Measurements from ENCODE around the gene UBA6. TPM values are rescaled to one million over a fixed set of nuclear protein-coding genes. Genes with fewer than 3 reads are reported as not detected.

Gene UBA6
- polyA plus RNA-seq, 1 of the 3 experiments (the other 2 are of a cell fraction), result 51.0 TPM

GRCh38 chr4:67684839-67685531, 16.0 kb downstream of the UBA6 start:
- no peak for DNase-seq
- H3K9me3 ChIP-seq, result no peaks in the 10 kb centered on the region

GRCh38 chr4:67682266-67682665, 18.7 kb downstream of the UBA6 start:
- Histone ChIP-seq H3K9ac (no peak overlapping the region), H2AFZ (ENCODE audit: low read depth) (no peak overlapping the region), H3K4me2 (no peak overlapping the region), H3K4me3 (ENCODE audit: low read depth in 2 of 2, low read length in 1 of 2) (no peak overlapping the region), H3K9me2 (no peaks in the 10 kb centered on the region), H4K20me1 (ENCODE audit: insufficient read depth) (0 out of 2 replicates have a peak, but pooled peaks cover 3% of the 10 kb centered on the region), H3K27me3 (ENCODE audit: insufficient read depth) (no peaks in the 10 kb centered on the region), H3K27ac (ENCODE audit: low read depth in 2 of 2, low read length in 1 of 2) (no peak overlapping the region), H3K4me1 (ENCODE audit: control insufficient read depth in 1 of 2, insufficient read depth in 2 of 2, low read depth in 1 of 2, low read length in 1 of 2) (peaks cover 0 to 4% of the 10 kb centered on the region in 2 experiments; a peak in 1 of 4 replicates), H3K36me3 (replicated peaks in 1 of 2; ENCODE audit: control insufficient read depth in 1 of 2, insufficient read depth in 2 of 2, low read length in 1 of 2) (peaks cover 55 to 64% of the 10 kb centered on the region in 2 experiments), H3K79me2 (ENCODE audit: insufficient read depth) (peaks cover 75% of the 10 kb centered on the region), H3K9me3 (no peaks in the 10 kb centered on the region), H3F3A (replicated peaks; ENCODE audit: insufficient read depth) (peaks cover 6% of the 10 kb centered on the region)
- DNase-seq, result no peak
- CTCF ChIA-PET, result no interaction called here
- TF ChIP-seq TCF12 (IDR thresholded peaks at IDR 0.05) (no peak), RCOR1 (IDR thresholded peaks at IDR 0.05; ENCODE audit: low read length) (no peak), NFIC (IDR thresholded peaks at IDR 0.05; ENCODE audit: borderline replicate concordance) (no peak), USF1 (IDR thresholded peaks at IDR 0.05; ENCODE audit: borderline replicate concordance, low read depth) (no peak), PBX3 (IDR thresholded peaks at IDR 0.05) (no peak), FOXM1 (IDR thresholded peaks at IDR 0.05; ENCODE audit: low read depth) (no peak), RXRA (IDR thresholded peaks at IDR 0.05; ENCODE audit: borderline replicate concordance, low read depth) (no peak), EP300 (IDR thresholded peaks at IDR 0.05; ENCODE audit: borderline replicate concordance in 1 of 2, low read depth in 1 of 2, low read length in 1 of 2) (no peak), IRF3 (IDR thresholded peaks at IDR 0.05; ENCODE audit: low read depth, low read length) (no peak), GABPA (IDR thresholded peaks at IDR 0.05; ENCODE audit: low read depth) (no peak), REST (IDR thresholded peaks at IDR 0.05; ENCODE audit: low read depth, low read length) (no peak), FOXJ3 (CRISPR knock-in tag; IDR thresholded peaks at IDR 0.05) (no peak)
- WGBS (ENCODE audit: low lambda C conversion rate), result 95% methylated on average over 1 of the region's 1 CpG
- POLR2A ChIA-PET, result no interaction called here

More at GRCh38 chr4:67684839-67685531, 16.0 kb downstream of the UBA6 start:
- H3K79me2 ChIP-seq (ENCODE audit: insufficient read depth), result peaks cover 90% of the 10 kb centered on the region
- H3K27me3 ChIP-seq (ENCODE audit: insufficient read depth), result no peaks in the 10 kb centered on the region
- H3K4me1 ChIP-seq (ENCODE audit: control insufficient read depth in 1 of 2, insufficient read depth in 2 of 2, low read depth in 1 of 2, low read length in 1 of 2), result peaks cover 0 to 4% of the 10 kb centered on the region in 2 experiments; a peak in 2 of 4 replicates
- H3K4me3 ChIP-seq (ENCODE audit: low read depth in 2 of 2, low read length in 1 of 2), result no peak overlapping the region
- WGBS (ENCODE audit: low lambda C conversion rate), result 76% methylated on average over 1 of the region's 1 CpG
- CTCF ChIA-PET, result no interaction called here
- H3K9me2 ChIP-seq, result no peaks in the 10 kb centered on the region
- no peak for TF ChIP-seq GATA2 (CRISPR knock-in tag; IDR thresholded peaks at IDR 0.05)
- 0 out of 2 replicates have a peak, but pooled peaks have one; percentile 5 for TF ChIP-seq TCF12 (IDR thresholded peaks at IDR 0.05)
- TF ChIP-seq FOSL2 (IDR thresholded peaks at IDR 0.05; ENCODE audit: borderline replicate concordance, low read depth), result peak; percentile 25; the same call in 1 of the 2 replicates
- no peak for TF ChIP-seq RAD21 (IDR thresholded peaks at IDR 0.05; ENCODE audit: low read length)
- no peak overlapping the region for H3K9ac ChIP-seq
- H2AFZ ChIP-seq (ENCODE audit: low read depth), result no peak overlapping the region
- no peaks in the 10 kb centered on the region for H4K20me1 ChIP-seq (ENCODE audit: insufficient read depth)
- POLR2A ChIA-PET, result no interaction called here
- no peak overlapping the region for H3K4me2 ChIP-seq
- peak overlapping the region in 1 of 2 experiments; percentile 35; a peak in 2 of 4 replicates for H3K27ac ChIP-seq (ENCODE audit: low read depth in 2 of 2, low read length in 1 of 2)
- H3K36me3 ChIP-seq (replicated peaks in 1 of 2; ENCODE audit: control insufficient read depth in 1 of 2, insufficient read depth in 2 of 2, low read length in 1 of 2), result peaks cover 41 to 54% of the 10 kb centered on the region in 2 experiments
- H3F3A ChIP-seq (replicated peaks; ENCODE audit: insufficient read depth), result peaks cover 11% of the 10 kb centered on the region
